Posterior cingulate gyrus (tissue), 11 donors: ENCODE measurements around the gene SORCS2.
"Not testable (repeated sequence)": the region's sequence is repeated elsewhere in the genome, so short reads cannot be mapped to it uniquely, and the experiment has no call there.

ENCODE experiments used
- DNase-seq, 10 donors: peaks; one replicate each; pipeline versions ENCODE4 v3.0.0 to v3.0.0-alpha.2; 2020 to 2021; ENCODE audit warnings: mixed read lengths in 3 of 10
- intact Hi-C: fragments of 100-400 bp; cut with DNase I; formaldehyde crosslinking; loops from one replicate; pipeline ENCODE4 v1.15.1; 2023

The SORCS2 gene

GRCh38 chr4:7587433-7588405, 395.4 kb downstream of the SORCS2 start:
- peak in 1 of 10 donors; percentile 59 for DNase-seq
- intact Hi-C loops = no loop called here

- peak in 1 of 10 donors; percentile 55 for DNase-seq
- intact Hi-C loops = no loop called here
These were observed 397.9 kb downstream of the SORCS2 start for GRCh38 chr4:7590189-7590588.

GRCh38 chr4:7590899-7591298, 398.6 kb downstream of the SORCS2 start:
- intact Hi-C loops = no loop called here
- DNase-seq = peak in 1 of 10 donors; percentile 67

GRCh38 chr4:7591409-7592053, 399.2 kb downstream of the SORCS2 start:
- DNase-seq = peak in 2 of 10 donors; percentile 28 to 79
- intact Hi-C loops = no loop called here

GRCh38 chr4:7593646-7594412, 401.5 kb downstream of the SORCS2 start:
- intact Hi-C loops = no loop called here
- peak in 1 of 10 donors; percentile 32 for DNase-seq

GRCh38 chr4:7595934-7596461, 403.7 kb downstream of the SORCS2 start:
- peak in 4 of 10 donors; percentile 22 to 87 (median 54) for DNase-seq
- intact Hi-C loops = no loop called here

GRCh38 chr4:7596918-7597606, 404.7 kb downstream of the SORCS2 start:
- intact Hi-C loops = no loop called here
- DNase-seq = no peak

- intact Hi-C loops = no loop called here
- peak in 1 of 10 donors; percentile 61 for DNase-seq
These were observed 406.8 kb downstream of the SORCS2 start for GRCh38 chr4:7598939-7599790.

- intact Hi-C loops = no loop called here
- DNase-seq = peak in 1 of 10 donors; percentile 50
These were observed 407.9 kb downstream of the SORCS2 start for GRCh38 chr4:7600247-7600646.

GRCh38 chr4:7602166-7602565, 409.8 kb downstream of the SORCS2 start:
- peak in 2 of 10 donors; percentile 73 to 78 for DNase-seq
- intact Hi-C loops = not testable (repeated sequence)

- intact Hi-C loops = no loop called here
- peak in 2 of 10 donors; percentile 46 to 78 for DNase-seq
These were observed 415.0 kb downstream of the SORCS2 start for GRCh38 chr4:7607156-7607910.

- peak in 2 of 10 donors; percentile 48 to 51 for DNase-seq
- intact Hi-C loops = no loop called here
These were observed 415.7 kb downstream of the SORCS2 start for GRCh38 chr4:7608046-7608445.

- intact Hi-C loops = no loop called here
These were observed 417.0 kb downstream of the SORCS2 start for GRCh38 chr4:7609316-7609715.

GRCh38 chr4:7610022-7610670, 417.8 kb downstream of the SORCS2 start:
- intact Hi-C loops = no loop called here
- peak in 2 of 10 donors; percentile 58 to 70 for DNase-seq

More at GRCh38 chr4:7609316-7609715, 417.0 kb downstream of the SORCS2 start:
- DNase-seq = peak in 2 of 10 donors; percentile 43 to 62

GRCh38 chr4:7610841-7611240, 418.5 kb downstream of the SORCS2 start:
- intact Hi-C loops = no loop called here
- DNase-seq = peak in 2 of 10 donors; percentile 82 to 83

GRCh38 chr4:7612311-7612897, 420.1 kb downstream of the SORCS2 start:
- DNase-seq = peak in 1 of 10 donors; percentile 66
- intact Hi-C loops = no loop called here

- DNase-seq = peak in 1 of 10 donors; percentile 1
- intact Hi-C loops = no loop called here
These were observed 422.1 kb downstream of the SORCS2 start for GRCh38 chr4:7614350-7614949.
